Fibroblast of pulmonary artery (primary cell): ENCODE results near the gene ZNRF3.

ENCODE experiments used
- DNase-seq: peaks from one replicate; pipeline ENCODE4 v3.0.0-alpha.2; 2010; ENCODE audit warnings: low read depth
- H3K4me3 ChIP-seq: replicated peaks from 2 replicates; pipeline ENCODE4 v1.5.1; 2011; ENCODE audit warnings: low read depth, mild to moderate bottlenecking, control low read depth, low read length, moderate library complexity
- CTCF ChIP-seq: IDR thresholded peaks from 2 replicates; pipeline ENCODE4 v1.5.1; 2011; ENCODE audit warnings: mild to moderate bottlenecking, control low read depth, low read length, inconsistent platforms; ENCODE audit errors: missing control alignments

Gene ZNRF3

GRCh38 chr22:28995551-28995950 lies 112.2 kb downstream of the ZNRF3 start:
- H3K4me3 ChIP-seq, result no peak overlapping the region
- no peak for DNase-seq
- no peak for TF ChIP-seq CTCF

GRCh38 chr22:28997342-28997741 lies 114.0 kb downstream of the ZNRF3 start:
- no peak overlapping the region for H3K4me3 ChIP-seq
- TF ChIP-seq CTCF, result no peak
- DNase-seq, result no peak

GRCh38 chr22:28998681-28999080 lies 115.3 kb downstream of the ZNRF3 start:
- no peak overlapping the region for H3K4me3 ChIP-seq
- no peak for DNase-seq
- no peak for TF ChIP-seq CTCF

- DNase-seq, result no peak
- no peak overlapping the region for H3K4me3 ChIP-seq
Measured at GRCh38 chr22:28999510-28999909, 116.1 kb downstream of the ZNRF3 start.

GRCh38 chr22:28999919-29000556 lies 116.7 kb downstream of the ZNRF3 start:
- TF ChIP-seq CTCF, result no peak
- no peak for DNase-seq
- no peak overlapping the region for H3K4me3 ChIP-seq

More at GRCh38 chr22:28999510-28999909, 116.1 kb downstream of the ZNRF3 start:
- no peak for TF ChIP-seq CTCF

GRCh38 chr22:29000641-29001040 lies 117.3 kb downstream of the ZNRF3 start:
- no peak for DNase-seq
- H3K4me3 ChIP-seq, result no peak overlapping the region
- TF ChIP-seq CTCF, result no peak

GRCh38 chr22:29002603-29003002 lies 119.2 kb downstream of the ZNRF3 start:
- no peak overlapping the region for H3K4me3 ChIP-seq
- no peak for DNase-seq
- TF ChIP-seq CTCF, result no peak
